Heart left ventricle (tissue), 13 donors: Measurements from ENCODE around the gene IL1R2.

Source experiments
- POLR2A ChIP-seq, 2 donors: fragments of 450-650 bp; IDR thresholded peaks; one replicate each; pipeline ENCODE4 v1.6.1; 2017; ENCODE audit warnings: antibody characterized with exemption in 2 of 2, mild to moderate bottlenecking in 2 of 2, moderate library complexity in 2 of 2
- TF ChIP-seq, protein P1 (sequence below), 12 donors: fragments of 200-600 bp; sonication (generic) in 4 of 12; IDR thresholded peaks; one replicate each; pipeline versions ENCODE4 v1.5.0 to v1.8.0; 2018 to 2022; ENCODE audit warnings: antibody characterized with exemption in 12 of 12, mild to moderate bottlenecking in 5 of 12
- donor health status: ischemic (EF 13 %, LVEDD 7.1; RV severe dilation, severe dysfunction).
- donor health status: DM: no; HTN: yes; CAD: no.
- donor health status: DM: no; HTN: no; CAD: no.
- donor health status: ischemic (EF 25% LVEDD 6.9; RV normal size, moderate dysfunction).
- donor health status: ischemic (EF 25% LVEDD 5.7; RV mildly dilated, moderate dysfunction).
- donor health status: ischemic (EF 35%, LVEDD 5.7; RV mildly dilated, moderate dysfunction).
- donor health status: nonischemic (EF 11% LVEDD 7.7; RV severe dilation, severe dysfunction).
- donor health status: DM: yes; HTN: yes; CAD: no.
- donor health status: PGD.
- donor health status: ischemic (EF 29% LVEDD 5.4; RV normal size, mild dysfunction).
- donor health status: nonischemic (EF 23%, LVEDD 6.1; RV moderate dilation, normal function).

DNA sequence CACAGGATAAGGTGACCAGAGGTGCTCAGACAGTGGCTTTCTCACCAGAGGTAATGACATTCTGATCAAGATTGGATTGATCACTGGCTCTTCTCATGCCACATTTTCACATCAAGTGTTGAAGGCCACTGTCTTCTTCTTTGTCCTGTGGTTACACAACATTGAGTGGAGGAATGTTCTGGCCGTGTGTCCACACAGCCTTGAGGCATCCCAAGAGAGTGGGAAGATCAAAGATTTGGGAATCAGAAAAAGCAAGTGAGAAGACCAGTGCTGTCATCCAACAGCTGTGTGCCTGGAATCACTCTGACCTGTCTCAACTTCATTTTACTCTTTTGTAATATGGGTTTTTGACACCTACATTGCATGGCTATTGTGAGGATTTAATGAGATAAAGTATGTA lies 67.4 kb downstream of the IL1R2 start:
- TF ChIP-seq, protein P1, sequence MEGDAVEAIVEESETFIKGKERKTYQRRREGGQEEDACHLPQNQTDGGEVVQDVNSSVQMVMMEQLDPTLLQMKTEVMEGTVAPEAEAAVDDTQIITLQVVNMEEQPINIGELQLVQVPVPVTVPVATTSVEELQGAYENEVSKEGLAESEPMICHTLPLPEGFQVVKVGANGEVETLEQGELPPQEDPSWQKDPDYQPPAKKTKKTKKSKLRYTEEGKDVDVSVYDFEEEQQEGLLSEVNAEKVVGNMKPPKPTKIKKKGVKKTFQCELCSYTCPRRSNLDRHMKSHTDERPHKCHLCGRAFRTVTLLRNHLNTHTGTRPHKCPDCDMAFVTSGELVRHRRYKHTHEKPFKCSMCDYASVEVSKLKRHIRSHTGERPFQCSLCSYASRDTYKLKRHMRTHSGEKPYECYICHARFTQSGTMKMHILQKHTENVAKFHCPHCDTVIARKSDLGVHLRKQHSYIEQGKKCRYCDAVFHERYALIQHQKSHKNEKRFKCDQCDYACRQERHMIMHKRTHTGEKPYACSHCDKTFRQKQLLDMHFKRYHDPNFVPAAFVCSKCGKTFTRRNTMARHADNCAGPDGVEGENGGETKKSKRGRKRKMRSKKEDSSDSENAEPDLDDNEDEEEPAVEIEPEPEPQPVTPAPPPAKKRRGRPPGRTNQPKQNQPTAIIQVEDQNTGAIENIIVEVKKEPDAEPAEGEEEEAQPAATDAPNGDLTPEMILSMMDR (IDR thresholded peaks at IDR 0.05) = no peak
- no peak for TF ChIP-seq POLR2A (IDR thresholded peaks at IDR 0.05)
